ENCODE data around the gene JAK1. TPM values are rescaled to one million over a fixed set of nuclear protein-coding genes. Genes with fewer than 3 reads are reported as not detected.

Gene JAK1
- polyA plus RNA-seq, 3 donors = 29.5 to 79.6 (median 73.2) TPM

Other genes with a start within 250 kb of the JAK1 start
- gene RAVER2, start 221.5 kb downstream of the JAK1 start, polyA plus RNA-seq = 1 to 10 TPM; 2.8 to 4.2 (median 3.9) TPM
- 10 to 100 TPM in 2 of 3 donors, 1 to 10 TPM in 1; 4.6 to 62.7 (median 19.3) TPM for gene AK4, start 181.7 kb upstream of the JAK1 start, polyA plus RNA-seq

Data from adipose tissue (tissue), 3 donors.